IPS DF 4.7 (cell line): ENCODE data around the gene SLC10A4.
"Not testable (repeated sequence)": the region's sequence is repeated elsewhere in the genome, so short reads cannot be mapped to it uniquely, and the experiment has no call there.

ENCODE experiments used
- DNase-seq: peaks from one replicate; pipeline ENCODE4 v3.0.0-alpha.2; 2013; ENCODE audit warnings: low spot score; ENCODE audit errors: extremely low read depth

Gene SLC10A4, protein sequence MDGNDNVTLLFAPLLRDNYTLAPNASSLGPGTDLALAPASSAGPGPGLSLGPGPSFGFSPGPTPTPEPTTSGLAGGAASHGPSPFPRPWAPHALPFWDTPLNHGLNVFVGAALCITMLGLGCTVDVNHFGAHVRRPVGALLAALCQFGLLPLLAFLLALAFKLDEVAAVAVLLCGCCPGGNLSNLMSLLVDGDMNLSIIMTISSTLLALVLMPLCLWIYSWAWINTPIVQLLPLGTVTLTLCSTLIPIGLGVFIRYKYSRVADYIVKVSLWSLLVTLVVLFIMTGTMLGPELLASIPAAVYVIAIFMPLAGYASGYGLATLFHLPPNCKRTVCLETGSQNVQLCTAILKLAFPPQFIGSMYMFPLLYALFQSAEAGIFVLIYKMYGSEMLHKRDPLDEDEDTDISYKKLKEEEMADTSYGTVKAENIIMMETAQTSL

DNA sequence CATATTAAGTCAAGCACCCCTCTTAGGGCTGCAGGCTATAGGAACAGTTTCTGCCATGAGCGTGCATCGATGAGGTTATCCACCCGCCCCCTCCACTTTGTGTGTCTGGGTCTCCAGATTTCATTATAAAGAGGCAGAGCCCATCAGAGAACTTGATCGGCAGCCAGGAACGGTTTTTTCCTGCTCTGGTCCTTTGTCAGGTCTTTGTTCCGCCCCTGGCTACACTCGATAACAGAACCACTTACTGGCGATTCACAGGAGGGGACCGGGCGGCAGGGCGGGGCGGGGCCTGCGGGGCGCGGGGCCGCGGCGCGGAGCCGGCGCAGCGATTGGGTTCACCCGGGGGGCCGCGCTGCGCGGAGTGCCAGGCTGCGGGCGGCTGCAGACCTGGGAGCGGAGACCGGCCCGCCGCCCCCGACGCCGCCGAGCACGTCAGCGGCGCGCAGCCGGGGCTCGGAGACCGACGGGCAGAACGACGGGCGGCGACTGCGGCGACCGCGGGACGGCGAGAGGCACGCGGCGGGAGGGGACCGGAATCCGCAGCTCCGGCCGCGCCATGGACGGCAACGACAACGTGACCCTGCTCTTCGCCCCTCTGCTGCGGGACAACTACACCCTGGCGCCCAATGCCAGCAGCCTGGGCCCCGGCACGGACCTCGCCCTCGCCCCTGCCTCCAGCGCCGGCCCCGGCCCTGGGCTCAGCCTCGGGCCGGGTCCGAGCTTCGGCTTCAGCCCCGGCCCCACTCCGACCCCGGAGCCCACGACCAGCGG, at the start of gene SLC10A4:
TSS of gene SLC10A4 (plus strand) at position 338 of the 771 bp plus-strand sequence. CDS start at position 557, 219 bp downstream.
- DNase-seq = no peak

DNA sequence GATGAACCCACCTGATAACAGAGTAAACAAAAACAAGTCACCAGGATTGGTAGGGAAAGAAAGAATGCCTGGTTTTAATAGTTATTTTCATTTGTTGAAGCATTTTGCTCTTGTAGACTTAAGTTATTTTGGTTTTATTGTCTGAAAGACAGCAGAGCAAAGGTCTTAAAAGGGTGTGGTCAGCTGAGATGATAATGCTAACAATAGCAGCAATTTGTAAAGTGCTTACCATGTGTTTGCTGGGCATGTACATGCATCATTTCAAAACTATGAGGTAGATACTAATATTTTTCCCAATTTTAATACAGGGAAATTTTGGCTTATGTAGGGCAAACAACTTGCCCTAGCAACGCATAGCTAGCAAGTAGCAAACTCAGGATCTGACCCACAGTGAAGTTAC, 46.8 kb upstream of the SLC10A4 start:
- DNase-seq = no peak

DNA sequence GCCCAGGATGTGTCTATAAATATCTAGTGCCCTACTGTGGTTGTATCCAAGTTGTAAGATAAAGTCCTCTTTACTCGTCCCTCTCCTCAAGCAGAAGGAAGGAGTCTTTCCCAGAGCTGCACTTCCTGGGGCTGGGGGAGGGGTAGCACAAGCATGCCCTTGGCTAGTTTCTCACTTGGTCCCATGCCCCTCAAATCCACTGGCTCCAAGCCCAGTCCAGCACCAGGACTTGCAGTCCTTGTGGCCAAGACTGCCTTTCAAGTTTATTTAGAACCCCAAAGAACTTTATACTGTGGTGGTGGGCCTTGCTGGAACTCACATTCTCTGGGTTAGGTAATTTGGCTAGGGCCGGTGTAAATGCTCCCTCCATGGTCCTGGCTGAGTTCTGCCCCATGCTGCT, 43.2 kb upstream of the SLC10A4 start:
- no peak for DNase-seq

DNA sequence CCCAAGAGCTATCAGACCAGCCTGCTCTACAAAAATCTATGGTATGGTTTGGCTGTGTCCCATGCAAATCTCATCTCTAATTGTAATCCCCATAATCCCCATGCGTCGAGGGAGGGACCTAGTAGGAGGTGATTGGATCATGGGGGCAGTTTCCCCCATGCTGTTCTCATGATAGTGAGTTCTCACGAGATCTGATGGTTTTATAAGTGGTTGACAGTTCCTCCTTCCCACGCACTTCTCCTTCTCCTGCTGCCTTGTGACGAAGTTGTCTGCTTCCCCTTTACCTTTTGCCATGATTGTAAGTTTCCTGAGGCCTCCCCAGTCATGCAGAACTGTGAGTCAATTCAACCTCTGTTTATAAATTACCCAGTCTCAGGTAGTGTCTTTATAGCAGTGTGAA, 42.2 kb upstream of the SLC10A4 start:
- not testable (repeated sequence) for DNase-seq

DNA sequence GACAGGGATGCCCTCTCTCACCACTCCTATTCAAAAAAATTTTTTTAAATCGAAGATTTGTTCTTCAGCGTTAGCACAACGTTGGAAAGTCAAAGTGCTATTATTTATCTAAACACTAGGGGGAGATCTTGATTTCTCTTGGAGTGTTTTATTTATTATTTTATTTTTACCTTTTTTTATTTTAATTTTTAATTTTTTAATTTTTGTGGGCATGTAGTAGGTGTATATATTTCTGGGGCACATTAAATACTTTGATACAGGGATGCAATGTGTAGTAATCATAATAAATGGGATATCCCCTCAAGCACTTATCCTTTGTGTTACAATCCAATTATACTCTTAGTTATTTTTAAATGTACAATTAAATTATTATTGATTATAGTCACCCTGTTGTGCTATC, 37.4 kb upstream of the SLC10A4 start:
- DNase-seq = no peak

DNA sequence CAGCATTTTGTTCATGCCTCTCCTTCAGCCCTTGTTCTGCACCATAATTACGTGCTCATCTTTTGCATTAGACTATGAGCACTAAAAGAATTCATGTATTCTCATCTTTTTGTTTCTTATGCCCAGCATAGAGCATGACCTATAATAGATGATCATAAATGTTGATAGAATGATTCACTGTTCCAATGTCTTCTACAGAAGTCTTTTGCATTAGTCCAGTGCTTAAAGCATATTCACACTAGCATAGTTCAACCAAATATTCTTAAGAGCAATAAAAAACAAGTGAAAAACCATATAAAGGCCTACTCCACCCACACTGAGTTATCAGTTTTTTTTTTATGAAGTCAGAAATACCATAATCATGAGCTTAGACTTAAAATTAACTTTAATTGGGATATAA, 36.5 kb upstream of the SLC10A4 start:
- no peak for DNase-seq

DNA sequence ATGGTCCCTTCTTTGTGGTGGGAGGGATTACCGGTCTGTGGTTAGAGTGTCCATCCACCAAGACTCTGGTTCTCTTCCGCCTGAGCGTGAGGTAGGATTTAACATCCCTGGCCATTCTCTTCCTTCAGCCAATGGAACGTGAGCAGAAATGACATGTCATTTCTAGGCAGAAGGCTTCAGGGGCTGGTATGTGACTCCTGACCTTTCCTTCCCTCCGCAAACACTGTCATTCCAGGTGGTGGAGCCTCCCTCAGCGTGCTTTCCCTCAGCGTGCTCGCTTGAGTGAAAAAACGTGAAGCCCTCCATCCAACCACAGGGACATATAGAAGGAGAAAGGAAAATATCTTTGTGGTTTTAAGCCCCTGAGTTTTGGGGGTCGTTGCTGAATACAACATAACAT, 34.0 kb upstream of the SLC10A4 start:
- no peak for DNase-seq

DNA sequence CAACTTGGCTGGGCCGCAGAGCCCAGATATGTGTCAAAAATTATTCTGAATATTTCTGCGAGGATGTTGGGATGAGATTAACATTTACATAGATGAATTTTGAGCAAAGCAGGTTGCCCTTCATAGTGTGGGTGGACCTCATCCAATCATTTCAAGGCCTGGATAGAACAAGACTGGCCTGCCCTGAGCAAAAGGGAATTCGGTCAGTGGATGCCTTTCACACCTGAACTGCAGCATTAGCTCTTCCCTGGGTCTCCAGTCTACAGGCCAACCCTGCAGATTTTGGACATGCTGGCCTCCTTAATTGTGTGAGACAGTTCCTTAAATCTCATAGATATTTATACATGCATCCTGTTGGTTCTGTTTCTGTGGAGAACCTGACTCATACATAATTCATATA, 32.4 kb upstream of the SLC10A4 start:
- no peak for DNase-seq

DNA sequence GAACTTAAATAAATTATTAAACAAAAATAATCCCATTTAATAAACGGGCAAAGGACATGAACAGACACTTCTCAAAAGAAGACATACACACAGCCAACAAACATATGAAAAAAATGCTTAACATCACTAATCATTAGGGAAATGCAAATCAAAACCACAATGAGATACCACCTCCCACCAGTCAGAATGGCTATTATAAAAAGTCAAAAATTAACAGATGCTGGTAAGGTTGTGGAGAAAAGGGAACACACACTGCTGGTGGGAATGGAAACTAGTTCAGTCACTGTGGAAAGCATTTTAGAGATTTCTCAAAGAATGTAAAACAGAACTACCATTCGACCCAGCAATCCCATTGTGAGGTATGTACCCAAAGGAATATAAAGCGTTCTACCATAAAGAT, 31.5 kb upstream of the SLC10A4 start:
- not testable (repeated sequence) for DNase-seq

DNA sequence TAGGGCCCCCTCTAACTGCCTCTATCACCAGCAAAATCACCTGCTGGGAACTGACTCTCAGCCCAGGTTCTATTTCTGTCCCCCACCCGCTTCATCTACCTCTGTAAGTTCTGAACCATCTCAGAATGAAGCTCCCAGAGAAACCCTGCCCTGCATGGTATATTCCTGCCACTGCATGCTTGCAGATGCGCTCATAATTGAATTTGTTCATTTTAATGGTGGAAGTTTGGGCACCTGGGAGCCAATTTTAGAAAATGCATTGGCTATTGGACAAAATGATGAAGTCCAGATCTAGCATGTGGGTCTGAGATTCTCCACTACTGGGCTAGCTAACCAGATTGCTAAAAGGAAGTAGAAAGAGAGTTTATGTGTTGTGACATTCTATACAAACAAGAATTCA, 28.6 kb upstream of the SLC10A4 start:
- DNase-seq = no peak

DNA sequence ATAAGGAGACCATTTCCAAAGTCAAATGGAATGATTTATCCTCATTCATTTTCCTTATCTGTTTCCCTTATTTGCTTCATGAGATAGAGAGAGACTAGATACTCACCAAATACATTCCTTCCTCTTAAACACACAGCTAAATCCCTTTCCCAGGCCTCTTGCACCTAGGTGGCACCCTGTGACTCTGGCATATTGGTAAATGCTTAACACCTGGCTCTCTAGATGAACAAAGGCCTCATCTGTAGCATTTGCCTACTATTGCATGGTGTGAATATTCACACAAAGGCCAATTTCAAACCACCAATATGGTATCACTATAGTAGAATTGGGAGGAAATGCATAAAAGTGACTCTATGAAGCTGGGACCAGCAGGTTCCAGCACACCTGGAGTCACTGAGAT, 22.1 kb upstream of the SLC10A4 start:
- no peak for DNase-seq

DNA sequence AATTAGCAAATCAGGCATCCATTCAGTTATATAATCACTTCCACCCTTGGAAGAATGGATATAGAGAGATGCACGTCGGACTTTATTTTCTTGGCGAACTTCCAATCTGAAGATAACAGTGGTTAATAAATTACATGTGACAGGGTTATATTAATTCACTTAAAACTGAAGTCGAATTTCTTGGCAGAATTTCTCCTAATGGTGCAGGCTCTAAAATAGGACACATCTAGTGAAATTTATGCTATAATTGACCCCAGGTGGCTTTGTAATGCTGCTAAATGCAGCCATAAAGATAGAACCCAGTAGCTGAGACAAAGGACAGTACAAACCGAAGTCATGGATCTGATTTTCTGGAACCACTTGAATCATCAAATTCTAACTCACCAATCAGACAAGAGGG, 20.8 kb upstream of the SLC10A4 start:
- no peak for DNase-seq

DNA sequence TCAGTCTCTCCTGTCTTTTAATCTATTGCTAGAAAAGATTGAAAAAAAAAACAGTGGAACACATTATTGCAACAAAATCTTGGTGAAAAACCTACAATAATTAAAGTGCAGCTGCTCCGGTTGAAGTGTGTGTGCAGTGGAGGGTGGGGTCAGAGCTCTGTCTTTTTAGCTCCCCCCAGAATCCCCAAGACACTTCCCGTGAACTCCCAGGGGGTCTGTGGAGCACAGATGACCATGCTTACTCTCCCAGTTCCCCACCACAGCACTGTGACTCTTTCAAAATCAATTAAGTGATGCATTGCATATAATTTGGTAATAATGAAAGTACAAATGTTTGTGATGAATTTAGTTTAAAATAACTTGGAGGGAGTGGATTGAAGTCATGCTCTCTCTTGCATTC, 15.7 kb upstream of the SLC10A4 start:
- DNase-seq = no peak

DNA sequence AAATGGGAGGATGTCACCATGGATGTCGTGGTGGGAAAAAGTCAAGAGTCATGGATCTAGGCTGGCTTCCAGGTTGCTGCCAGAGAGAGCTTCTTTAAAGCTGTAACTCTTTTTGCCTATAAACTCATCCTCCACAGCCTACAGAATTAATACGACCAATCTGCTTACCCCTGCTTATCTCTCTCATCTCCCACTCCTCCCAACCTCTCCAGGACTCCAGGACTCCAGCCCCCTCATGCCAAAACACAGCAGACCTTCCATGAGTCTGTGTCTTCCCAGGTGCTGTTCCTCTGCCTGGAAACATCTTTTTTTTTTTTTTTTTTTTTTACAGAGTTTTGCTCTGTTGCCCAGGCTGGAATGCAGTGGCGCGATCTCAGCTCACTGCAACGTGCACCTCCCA, 15.3 kb upstream of the SLC10A4 start:
- DNase-seq = no peak

DNA sequence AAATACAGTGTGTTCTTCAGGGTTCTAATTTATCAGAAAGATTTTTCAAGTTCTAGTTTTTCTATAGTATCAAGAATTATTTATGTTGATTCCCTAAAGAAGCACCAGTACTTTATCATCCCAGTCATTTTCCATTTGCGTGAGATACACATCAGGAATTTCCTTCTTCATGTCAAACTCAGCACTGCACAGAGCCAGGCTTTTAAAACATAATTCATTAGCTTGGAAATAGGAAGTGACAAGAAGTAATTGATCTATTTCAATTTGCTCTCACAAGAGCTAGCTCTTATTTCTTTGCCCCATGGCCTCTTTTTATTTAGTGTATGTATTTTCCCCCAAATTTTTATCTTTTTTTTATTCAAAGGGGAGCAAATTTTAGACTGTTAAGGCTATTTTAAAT, 13.0 kb upstream of the SLC10A4 start:
- DNase-seq = no peak

DNA sequence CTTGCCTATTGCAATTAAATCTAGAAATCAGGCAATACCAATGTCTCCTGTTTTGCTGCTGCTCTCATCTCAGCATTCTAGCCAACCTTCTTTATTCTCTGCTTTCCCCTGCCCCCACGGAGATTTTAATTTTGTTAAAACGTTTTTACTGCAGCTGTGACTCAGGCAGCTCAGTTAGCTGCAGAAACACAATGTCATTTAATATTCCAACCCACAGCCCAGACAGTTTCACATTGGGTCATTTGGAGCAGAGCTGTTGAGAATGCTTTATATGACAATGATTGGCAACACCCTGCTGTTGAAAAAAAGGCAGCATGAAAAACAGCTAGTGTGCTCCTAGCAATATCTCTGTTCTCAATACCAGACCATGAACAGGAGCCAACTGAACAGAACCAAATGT, 12.6 kb upstream of the SLC10A4 start:
- no peak for DNase-seq

DNA sequence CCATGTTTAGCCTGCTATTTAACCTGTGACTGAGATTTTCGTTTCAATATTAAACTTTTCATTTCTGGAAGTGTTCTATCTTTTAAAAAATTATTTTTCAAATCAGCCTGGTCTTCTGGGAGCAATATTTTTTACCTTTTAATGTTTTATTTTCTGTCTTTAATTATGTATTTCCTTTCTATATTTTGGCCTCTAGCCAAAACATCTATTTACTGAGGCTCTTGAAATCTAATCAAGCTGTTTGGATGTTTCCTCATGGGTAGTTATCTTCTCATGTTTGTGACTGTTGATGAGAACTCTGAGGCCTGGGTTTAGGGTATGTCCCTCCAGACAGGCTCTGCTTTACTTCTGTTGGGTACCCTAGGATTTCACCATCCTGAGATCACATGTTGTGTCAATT, 10.3 kb upstream of the SLC10A4 start:
- no peak for DNase-seq

DNA sequence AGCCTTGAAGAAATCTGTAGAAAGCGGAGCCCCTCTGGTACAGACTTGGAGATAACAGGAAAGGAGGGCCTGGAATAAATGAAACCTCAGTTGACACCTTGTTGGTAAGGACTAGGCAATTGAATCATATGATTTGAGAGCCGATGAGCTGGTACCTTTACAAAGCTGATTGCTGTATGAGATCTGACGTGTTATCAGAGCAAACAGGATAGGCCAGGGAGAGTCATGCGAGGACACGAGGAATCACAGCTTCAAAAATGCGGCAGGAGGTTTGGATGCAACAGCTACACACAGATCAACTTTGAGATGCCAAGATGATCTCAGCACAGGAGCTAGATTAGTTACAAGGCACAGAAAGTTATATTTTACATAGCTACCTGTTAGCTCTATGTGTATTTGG, 7.4 kb upstream of the SLC10A4 start:
- no peak for DNase-seq

DNA sequence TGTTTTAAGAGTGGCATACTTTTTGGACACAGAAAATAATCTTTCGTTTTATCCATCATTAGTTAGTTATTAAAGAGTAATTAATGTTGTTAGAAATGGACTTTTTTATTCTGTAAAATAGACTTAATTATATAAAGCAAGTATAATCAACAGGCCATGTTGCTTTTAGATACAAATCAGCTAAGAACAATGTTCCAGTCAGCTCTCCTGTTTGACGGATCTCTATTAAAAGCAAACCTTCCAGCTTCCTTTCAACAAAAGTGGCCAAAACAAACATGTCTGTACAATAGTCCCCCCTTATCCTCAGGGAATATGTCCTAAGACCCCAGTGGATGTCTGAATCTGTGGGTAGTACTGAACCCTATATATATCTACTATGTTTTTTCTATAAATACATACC, 4.9 kb upstream of the SLC10A4 start:
- DNase-seq = no peak

DNA sequence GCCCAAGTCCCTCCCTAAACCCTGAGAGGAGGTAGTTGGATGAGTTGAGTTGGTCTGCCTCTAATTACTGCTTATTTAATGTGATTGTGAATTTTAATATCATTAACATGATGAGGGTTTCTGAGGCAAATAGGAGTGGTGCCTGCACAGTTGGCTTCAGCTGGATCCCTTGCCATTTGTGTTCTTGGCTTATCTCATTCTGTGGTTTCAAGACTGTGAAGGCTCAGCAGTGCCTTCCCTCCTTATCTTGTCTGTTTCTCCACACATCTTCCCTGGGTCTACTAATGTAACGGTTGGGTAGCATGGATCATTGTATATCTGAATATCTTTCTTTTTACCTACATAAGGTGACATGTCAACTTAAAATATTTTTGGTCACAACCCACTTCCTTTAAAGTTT, 1.6 kb upstream of the SLC10A4 start:
- DNase-seq = no peak

DNA sequence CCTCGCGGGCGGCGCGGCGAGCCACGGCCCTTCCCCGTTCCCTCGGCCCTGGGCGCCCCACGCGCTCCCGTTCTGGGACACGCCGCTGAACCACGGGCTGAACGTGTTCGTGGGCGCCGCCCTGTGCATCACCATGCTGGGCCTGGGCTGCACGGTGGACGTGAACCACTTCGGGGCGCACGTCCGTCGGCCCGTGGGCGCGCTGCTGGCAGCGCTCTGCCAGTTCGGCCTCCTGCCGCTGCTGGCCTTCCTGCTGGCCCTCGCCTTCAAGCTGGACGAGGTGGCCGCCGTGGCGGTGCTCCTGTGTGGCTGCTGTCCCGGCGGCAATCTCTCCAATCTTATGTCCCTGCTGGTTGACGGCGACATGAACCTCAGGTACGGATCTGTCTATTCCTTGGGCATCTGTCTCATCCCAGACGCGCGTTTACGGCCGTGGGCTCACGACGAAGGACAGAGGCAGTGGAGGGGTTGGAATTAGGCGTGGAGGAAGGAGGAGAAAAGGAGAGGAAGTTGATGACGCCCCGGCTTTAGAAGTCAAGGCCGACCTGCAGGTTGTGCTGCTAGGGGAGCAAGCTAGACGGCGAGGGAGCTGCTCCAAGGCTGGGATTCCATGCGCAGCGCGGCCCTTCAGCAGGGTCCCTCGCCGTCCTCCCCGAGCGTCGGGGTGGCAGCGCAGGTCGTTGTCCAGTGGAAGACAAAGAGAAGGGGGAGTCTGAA, 792 bp downstream of the SLC10A4 start:
- no peak for DNase-seq

DNA sequence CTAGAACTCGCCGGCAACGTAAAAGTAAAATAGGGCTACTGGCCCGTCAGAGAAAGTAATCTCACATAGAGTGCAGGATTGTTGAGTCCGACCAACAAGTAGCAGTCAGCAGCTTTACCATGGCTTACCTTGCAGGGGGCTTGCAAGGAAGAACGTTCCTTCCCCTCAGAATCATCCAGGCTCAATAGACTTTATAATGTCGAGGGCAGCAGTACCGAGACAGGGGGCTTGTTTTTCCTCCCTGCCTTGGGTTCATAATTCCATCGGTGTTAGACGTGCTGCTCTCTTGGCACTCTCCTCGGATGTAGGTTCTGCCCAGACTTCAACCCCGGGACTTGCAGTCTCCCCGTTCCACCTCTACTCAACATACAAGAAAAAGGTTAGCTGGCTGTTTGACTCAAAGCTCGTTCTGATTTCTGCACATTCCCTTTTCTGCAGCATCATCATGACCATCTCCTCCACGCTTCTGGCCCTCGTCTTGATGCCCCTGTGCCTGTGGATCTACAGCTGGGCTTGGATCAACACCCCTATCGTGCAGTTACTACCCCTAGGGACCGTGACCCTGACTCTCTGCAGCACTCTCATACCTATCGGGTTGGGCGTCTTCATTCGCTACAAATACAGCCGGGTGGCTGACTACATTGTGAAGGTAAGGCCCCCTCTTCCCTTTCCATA, 1.5 kb downstream of the SLC10A4 start:
- DNase-seq = no peak
